H1 (cell line): ENCODE results near the gene NARS2.

ENCODE experiments used
- ASH2L ChIP-seq: fragments of 200-600, 300-600 bp; sonication (generic); IDR thresholded peaks from one replicate; pipeline ENCODE4 v1.7.1; 2017; ENCODE audit warnings: low read length
- CBX5 ChIP-seq: fragments of 300-800, 300-1000 bp; sonication (generic); IDR thresholded peaks from 2 replicates; pipeline ENCODE4 v1.7.1; 2016; ENCODE audit warnings: antibody characterized with exemption, low read length, low read depth
- CTCF ChIP-seq, 3 experiments: IDR thresholded peaks; 1 replicate in 2 of 3; 2 replicates in 1 of 3; pipeline versions ENCODE4 v1.5.1 to v1.6.1; 2011; ENCODE audit warnings: low read length in 3 of 3, mild to moderate bottlenecking in 3 of 3, inconsistent platforms in 2 of 3, low read depth in 1 of 3, moderate library complexity in 1 of 3; ENCODE audit not compliant: insufficient read depth in 1 of 3; ENCODE audit errors: control extremely low read depth in 1 of 3
- HDAC2 ChIP-seq, 2 experiments: fragments of 300-600 bp in 1 of 2; sonication (generic) in 1 of 2; IDR thresholded peaks; 2 replicates each; pipeline ENCODE4 v1.6.1; 2011 to 2012; ENCODE audit warnings: low read depth in 2 of 2, low read length in 2 of 2, mild to moderate bottlenecking in 2 of 2, moderate library complexity in 2 of 2, borderline replicate concordance in 1 of 2, inconsistent platforms in 1 of 2
- POLR2AphosphoS5 ChIP-seq: IDR thresholded peaks from 2 replicates; pipeline ENCODE4 v1.6.1; 2011; ENCODE audit warnings: low read depth, low read length
- YY1 ChIP-seq: IDR thresholded peaks from 2 replicates; pipeline ENCODE4 v1.6.1; 2011; ENCODE audit warnings: low read depth, mild to moderate bottlenecking, low read length

GRCh38 chr11:78533399-78533798 is 41.3 kb downstream of the NARS2 start:
- TF ChIP-seq POLR2AphosphoS5 (no peak), CTCF (IDR thresholded peaks at IDR 0.05; ENCODE audit: control extremely low read depth in 1 of 3, insufficient read depth in 1 of 3, low read depth in 1 of 3, low read length in 3 of 3) (no peak), ASH2L (no peak), HDAC2 (IDR thresholded peaks at IDR 0.05; ENCODE audit: borderline replicate concordance in 1 of 2, low read depth in 2 of 2, low read length in 2 of 2) (no peak), CBX5 (no peak), YY1 (no peak)
